Left ventricle myocardium inferior (tissue), 1 donor: ENCODE results near the gene ANKUB1. TPM values are rescaled to one million over a fixed set of nuclear protein-coding genes. Genes with fewer than 3 reads are reported as not detected.

Source experiments
- DNase-seq: peaks from one replicate; pipeline ENCODE4 v3.0.0-alpha.2; 2020
- H3K27ac ChIP-seq: fragments of 200-600 bp; replicated peaks from 2 replicates; pipeline ENCODE4 v1.8.0; 2021
- H3K27me3 ChIP-seq: fragments of 200-600 bp; 2 replicates; pipeline ENCODE4 v1.8.0; 2021; ENCODE audit warnings: low read depth
- H3K36me3 ChIP-seq: fragments of 200-600 bp; 2 replicates; pipeline ENCODE4 v1.8.0; 2021
- H3K4me1 ChIP-seq: fragments of 200-600 bp; 2 replicates; pipeline ENCODE4 v1.8.0; 2021
- H3K4me3 ChIP-seq: fragments of 200-600 bp; 2 replicates; pipeline ENCODE4 v1.8.0; 2021; ENCODE audit warnings: mild to moderate bottlenecking, moderate library complexity
- H3K9me3 ChIP-seq: fragments of 200-600 bp; replicated peaks from 2 replicates; pipeline ENCODE4 v1.8.0; 2021
- intact Hi-C: fragments of 100-400 bp; cut with micrococcal nuclease; formaldehyde crosslinking; loops from one replicate; pipeline ENCODE4 v1.11.0; 2022
- total RNA-seq: library from RNA; stranded (reverse); fragmentation: NEBNext Ultra II Directional; extraction: Animal tissue kit (Norgen Biotek cat#: 25700); gene quantifications from one replicate; pipeline ENCODE4 v1.2.1, GENCODE V29; 2021
- TF ChIP-seq, protein P1 (sequence below): fragments of 200-600 bp; IDR thresholded peaks from 2 replicates; pipeline ENCODE4 v1.8.0; 2021; ENCODE audit warnings: antibody characterized with exemption, mild to moderate bottlenecking, borderline replicate concordance
- donor health status: DM: no; HTN: yes; CAD: no; lungs with severe emphysema.

ANKUB1 gene
- total RNA-seq, 1 donor from 2014 or later: not detected

DNA sequence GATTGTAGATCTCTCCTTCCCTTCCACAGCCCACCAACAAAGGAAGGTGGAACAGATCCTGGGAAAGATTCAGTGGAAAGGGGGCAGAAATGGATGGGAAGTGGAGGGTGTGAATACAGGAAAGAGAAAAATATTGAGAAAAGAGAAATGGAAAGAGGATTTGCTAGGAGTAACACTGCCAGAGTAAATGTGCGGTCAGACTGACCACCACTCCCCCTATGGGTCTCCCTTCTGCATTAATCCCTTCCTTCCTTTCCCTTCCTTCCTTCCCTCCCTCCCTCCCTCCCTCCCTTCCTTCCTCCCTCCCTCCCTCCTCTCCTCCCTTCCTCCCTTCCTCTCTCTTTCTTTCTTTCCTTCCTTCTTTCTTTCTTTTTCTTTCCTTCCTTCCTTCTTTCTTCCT lies 28.1 kb downstream of the ANKUB1 start:
- no peak for DNase-seq
- TF ChIP-seq, protein P1, sequence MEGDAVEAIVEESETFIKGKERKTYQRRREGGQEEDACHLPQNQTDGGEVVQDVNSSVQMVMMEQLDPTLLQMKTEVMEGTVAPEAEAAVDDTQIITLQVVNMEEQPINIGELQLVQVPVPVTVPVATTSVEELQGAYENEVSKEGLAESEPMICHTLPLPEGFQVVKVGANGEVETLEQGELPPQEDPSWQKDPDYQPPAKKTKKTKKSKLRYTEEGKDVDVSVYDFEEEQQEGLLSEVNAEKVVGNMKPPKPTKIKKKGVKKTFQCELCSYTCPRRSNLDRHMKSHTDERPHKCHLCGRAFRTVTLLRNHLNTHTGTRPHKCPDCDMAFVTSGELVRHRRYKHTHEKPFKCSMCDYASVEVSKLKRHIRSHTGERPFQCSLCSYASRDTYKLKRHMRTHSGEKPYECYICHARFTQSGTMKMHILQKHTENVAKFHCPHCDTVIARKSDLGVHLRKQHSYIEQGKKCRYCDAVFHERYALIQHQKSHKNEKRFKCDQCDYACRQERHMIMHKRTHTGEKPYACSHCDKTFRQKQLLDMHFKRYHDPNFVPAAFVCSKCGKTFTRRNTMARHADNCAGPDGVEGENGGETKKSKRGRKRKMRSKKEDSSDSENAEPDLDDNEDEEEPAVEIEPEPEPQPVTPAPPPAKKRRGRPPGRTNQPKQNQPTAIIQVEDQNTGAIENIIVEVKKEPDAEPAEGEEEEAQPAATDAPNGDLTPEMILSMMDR: no peak
- Histone ChIP-seq H3K4me1 (no peaks in the 10 kb centered on the region), H3K36me3 (no peaks in the 10 kb centered on the region), H3K27me3 (peaks cover 48% of the 10 kb centered on the region), H3K4me3 (no peak overlapping the region), H3K27ac (no peak overlapping the region), H3K9me3 (no peaks in the 10 kb centered on the region)
- intact Hi-C loops: no loop called here

DNA sequence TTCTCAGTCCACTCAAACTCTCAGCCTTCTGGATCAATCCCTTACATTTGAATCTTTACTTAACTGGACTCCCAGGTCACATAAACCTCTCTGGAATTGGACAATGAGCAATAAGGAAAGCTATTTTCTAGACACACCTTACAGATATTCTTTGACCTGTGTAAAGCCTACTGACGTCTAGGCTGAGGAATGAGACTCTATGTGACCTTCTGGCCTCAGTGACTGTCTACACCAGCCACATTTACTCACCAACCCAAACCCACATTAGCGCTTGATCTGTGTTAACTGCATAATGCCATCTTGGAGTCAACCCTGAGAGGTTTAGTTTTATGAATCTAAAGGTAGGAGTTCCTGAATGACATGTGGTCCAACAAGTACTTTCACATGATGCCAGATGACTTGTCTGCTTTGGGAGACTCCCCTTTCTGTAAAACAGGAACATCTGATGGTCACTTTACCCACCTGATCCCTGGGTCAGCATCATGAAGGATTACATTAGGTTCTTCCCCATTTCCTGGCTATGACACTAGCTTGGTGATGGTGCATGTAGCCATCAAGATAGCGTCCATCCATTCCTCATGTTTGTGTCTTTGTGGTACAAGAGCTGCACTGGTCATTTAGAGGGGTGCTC lies 28.7 kb downstream of the ANKUB1 start:
- intact Hi-C loops: no loop called here
- Histone ChIP-seq H3K4me1 (no peaks in the 10 kb centered on the region), H3K27me3 (peaks cover 43% of the 10 kb centered on the region), H3K27ac (no peak overlapping the region), H3K4me3 (no peak overlapping the region), H3K9me3 (no peaks in the 10 kb centered on the region), H3K36me3 (no peaks in the 10 kb centered on the region)
- DNase-seq: no peak
- TF ChIP-seq, protein P1: no peak

DNA sequence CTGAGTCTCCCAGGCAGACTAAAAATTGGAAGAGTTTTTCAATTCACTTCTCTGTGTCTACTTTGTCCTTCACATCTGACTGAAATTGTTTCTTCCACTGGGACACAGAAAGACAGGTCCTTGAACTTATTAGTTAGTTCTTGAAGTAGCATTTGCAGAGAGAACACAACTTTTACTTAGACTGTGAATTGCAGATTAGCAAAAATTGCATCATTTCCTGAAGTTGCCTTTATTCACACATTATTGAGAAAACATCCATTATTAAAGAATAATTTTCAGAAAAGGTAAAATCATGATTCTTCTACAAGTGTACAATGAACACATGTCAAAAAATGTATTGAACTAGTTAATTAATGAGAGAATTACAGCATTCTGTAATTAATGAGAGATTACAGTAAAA lies 38.6 kb downstream of the ANKUB1 start:
- intact Hi-C loops: no loop called here
- peaks cover 15% of the 10 kb centered on the region for H3K36me3 ChIP-seq

DNA sequence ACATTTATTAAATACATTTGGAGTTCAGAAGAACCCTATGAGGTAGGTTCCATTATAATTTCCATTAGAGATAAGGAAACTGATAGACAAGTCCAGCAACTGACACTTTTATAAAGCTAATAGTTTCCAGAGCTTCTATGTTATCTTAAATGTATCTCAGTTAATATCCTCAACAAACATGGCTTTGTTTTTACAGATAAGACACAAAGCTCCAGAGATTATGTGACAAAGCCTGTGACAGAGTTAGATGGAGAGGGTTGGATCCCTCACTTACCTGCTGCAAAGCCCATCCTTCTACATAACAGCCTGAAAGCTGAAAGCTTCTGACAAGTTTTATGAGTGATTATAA lies 39.6 kb downstream of the ANKUB1 start:
- intact Hi-C loops: no loop called here
- Histone ChIP-seq H3K4me3 (peak overlapping the region; percentile 83), H3K27ac (peak overlapping the region; percentile 84), H3K4me1 (peaks cover 29% of the 10 kb centered on the region), H3K27me3 (no peaks in the 10 kb centered on the region), H3K9me3 (no peaks in the 10 kb centered on the region), H3K36me3 (peaks cover 25% of the 10 kb centered on the region)
- TF ChIP-seq, protein P1: no peak
- no peak for DNase-seq

More for the DNA sequence above, 38.6 kb downstream of the ANKUB1 start:
- DNase-seq: no peak
- no peaks in the 10 kb centered on the region for H3K27me3 ChIP-seq
- no peak overlapping the region for H3K4me3 ChIP-seq
- H3K27ac ChIP-seq: no peak overlapping the region
- peaks cover 29% of the 10 kb centered on the region for H3K4me1 ChIP-seq
- H3K9me3 ChIP-seq: no peaks in the 10 kb centered on the region
- TF ChIP-seq, protein P1: no peak

DNA sequence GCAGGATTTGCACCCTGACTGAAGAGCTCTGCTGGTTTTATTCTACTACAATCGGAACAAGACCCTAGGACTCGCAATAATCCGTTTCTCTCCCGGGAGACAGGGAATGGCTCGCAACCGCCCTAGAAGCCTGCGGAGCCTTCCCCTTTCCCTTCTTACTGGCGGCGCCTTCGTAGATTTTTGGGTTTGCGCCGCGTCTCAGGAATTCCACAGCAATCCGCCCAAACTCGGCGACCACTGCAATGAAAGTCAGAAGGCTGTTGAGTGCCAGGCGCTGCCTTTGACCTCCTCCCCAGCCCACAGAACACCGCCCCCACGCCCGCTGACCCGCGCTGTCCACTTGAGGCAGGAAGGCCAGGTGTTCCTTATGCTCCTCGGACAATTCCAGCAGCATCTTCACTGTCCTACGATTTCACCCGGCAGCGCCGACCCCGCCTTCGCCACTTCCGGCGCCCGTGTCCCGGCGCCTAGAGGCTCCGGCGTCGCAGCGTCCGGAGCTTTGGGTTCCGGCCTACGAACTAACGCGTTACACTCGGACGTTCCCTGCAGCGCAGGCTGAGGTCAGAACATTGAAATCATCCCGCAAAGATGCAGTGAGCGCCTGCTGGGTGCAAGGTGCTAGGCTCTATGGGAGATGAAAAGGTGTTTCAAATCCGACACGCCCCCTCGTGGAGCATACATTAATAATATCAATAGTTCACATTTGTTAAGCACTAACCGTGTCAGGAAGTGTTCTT lies 40.1 kb downstream of the ANKUB1 start, which contains the start of gene COMMD2:
TSS of gene COMMD2 (minus strand) at position 439 of the 737 bp plus-strand sequence. CDS start at position 394, 45 bp downstream.
- Histone ChIP-seq H3K4me3 (peak within 1 kb of the TSS; percentile 83), H3K9me3 (no peaks in the 10 kb centered on the region), H3K27me3 (no peaks in the 10 kb centered on the region), H3K27ac (peak within 1 kb of the TSS; percentile 84), H3K4me1 (peaks cover 29% of the 10 kb centered on the region), H3K36me3 (peaks cover 30% of the 10 kb centered on the region)
- TF ChIP-seq, protein P1: peak; percentile 48
- DNase-seq: peak; percentile 73
- intact Hi-C loops: no loop called here
